H9 (cell line): ENCODE results near the gene RNF213. TPM values are rescaled to one million over a fixed set of nuclear protein-coding genes. Genes with fewer than 3 reads are reported as not detected.

Experiments
- DNase-seq: peaks from one replicate; pipeline ENCODE4 v3.0.0-alpha.2; 2017
- H2AFZ ChIP-seq: one replicate; pipeline ENCODE4 v1.6.1; 2013; ENCODE audit warnings: mild to moderate bottlenecking, low read length, control low read depth, moderate library complexity
- H2AK5ac ChIP-seq: 2 replicates; pipeline ENCODE4 v1.6.1; 2013; ENCODE audit warnings: low read length, control low read depth, mixed read lengths; ENCODE audit not compliant: insufficient read length
- H2BK120ac ChIP-seq: one replicate; pipeline ENCODE4 v1.6.1; 2013; ENCODE audit warnings: low read depth, mild to moderate bottlenecking, low read length, control low read depth, inconsistent platforms; ENCODE audit not compliant: poor library complexity, severe bottlenecking
- H2BK12ac ChIP-seq: 2 replicates; pipeline ENCODE4 v1.6.1; 2013; ENCODE audit warnings: low read length, control low read depth, mixed read lengths, low read depth; ENCODE audit not compliant: insufficient read length
- H2BK15ac ChIP-seq: 2 replicates; pipeline ENCODE4 v1.6.1; 2013; ENCODE audit warnings: low read depth, low read length, control low read depth
- H2BK20ac ChIP-seq: one replicate; pipeline ENCODE4 v1.6.1; 2013; ENCODE audit warnings: low read depth, mild to moderate bottlenecking, low read length, control low read depth, inconsistent platforms; ENCODE audit not compliant: poor library complexity, severe bottlenecking
- H2BK5ac ChIP-seq: 2 replicates; pipeline ENCODE4 v1.6.1; 2013; ENCODE audit warnings: low read length, control low read depth, mixed read lengths; ENCODE audit not compliant: insufficient read length
- H3K14ac ChIP-seq: 2 replicates; pipeline ENCODE4 v1.6.1; 2013; ENCODE audit warnings: low read length, control low read depth; ENCODE audit not compliant: insufficient read depth
- H3K18ac ChIP-seq: 2 replicates; pipeline ENCODE4 v1.6.1; 2013; ENCODE audit warnings: low read depth, mild to moderate bottlenecking, mixed read lengths, low read length, control low read depth; ENCODE audit not compliant: insufficient read length
- H3K23ac ChIP-seq: 2 replicates; pipeline ENCODE4 v1.6.1; 2013; ENCODE audit warnings: low read length, control low read depth, mixed read lengths, low read depth; ENCODE audit not compliant: insufficient read length
- H3K23me2 ChIP-seq: 2 replicates; pipeline ENCODE4 v1.6.1; 2013; ENCODE audit warnings: low read depth, mild to moderate bottlenecking, mixed read lengths, low read length, control low read depth; ENCODE audit not compliant: insufficient read length, poor library complexity, severe bottlenecking
- H3K27ac ChIP-seq: 2 replicates; pipeline ENCODE4 v1.5.1; 2013; ENCODE audit warnings: low read length, control low read depth, mixed read lengths, low read depth; ENCODE audit not compliant: insufficient read length
- H3K27me3 ChIP-seq: 2 replicates; pipeline ENCODE4 v1.6.1; 2013; ENCODE audit warnings: low read length, control low read depth, inconsistent platforms; ENCODE audit not compliant: insufficient read depth
- H3K4ac ChIP-seq: 2 replicates; pipeline ENCODE4 v1.6.1; 2013; ENCODE audit warnings: low read depth, mild to moderate bottlenecking, control low read depth, inconsistent platforms, low read length, moderate library complexity
- H3K4me1 ChIP-seq: 2 replicates; pipeline ENCODE4 v1.6.1; 2013; ENCODE audit warnings: low read length, control low read depth, inconsistent platforms; ENCODE audit not compliant: insufficient read depth
- H3K4me2 ChIP-seq: 2 replicates; pipeline ENCODE4 v1.6.1; 2013; ENCODE audit warnings: low read length, control low read depth, mixed read lengths; ENCODE audit not compliant: insufficient read length, insufficient read depth
- H3K56ac ChIP-seq: 2 replicates; pipeline ENCODE4 v1.6.1; 2013; ENCODE audit warnings: low read depth, mild to moderate bottlenecking, mixed read lengths, low read length, control low read depth; ENCODE audit not compliant: insufficient read length
- H3K79me1 ChIP-seq: 2 replicates; pipeline ENCODE4 v1.6.1; 2013; ENCODE audit warnings: low read depth, mild to moderate bottlenecking, moderate library complexity, low read length, control low read depth, inconsistent platforms; ENCODE audit not compliant: insufficient read depth, poor library complexity, severe bottlenecking
- H3K79me2 ChIP-seq: 2 replicates; pipeline ENCODE4 v1.6.1; 2013; ENCODE audit warnings: low read length, control low read depth, inconsistent platforms; ENCODE audit not compliant: insufficient read depth
- H3K9ac ChIP-seq: 2 replicates; pipeline ENCODE4 v1.6.1; 2013; ENCODE audit warnings: low read length, control low read depth, mixed read lengths; ENCODE audit not compliant: insufficient read length; ENCODE audit errors: extremely low read depth
- H3K9me3 ChIP-seq: one replicate; pipeline ENCODE4 v1.6.1; 2013; ENCODE audit warnings: low read depth, low read length, inconsistent platforms; ENCODE audit not compliant: control insufficient read depth
- H3T11ph ChIP-seq: one replicate; pipeline ENCODE4 v1.6.1; 2013; ENCODE audit warnings: mild to moderate bottlenecking, low read length, control low read depth, inconsistent platforms
- H4K20me1 ChIP-seq: one replicate; pipeline ENCODE4 v1.6.1; 2013; ENCODE audit not compliant: control insufficient read depth, insufficient read length, insufficient read depth
- H4K5ac ChIP-seq: 2 replicates; pipeline ENCODE4 v1.6.1; 2013; ENCODE audit warnings: low read depth, mild to moderate bottlenecking, mixed read lengths, low read length, control low read depth; ENCODE audit not compliant: insufficient read length
- H4K8ac ChIP-seq: replicated peaks from 2 replicates; pipeline ENCODE4 v1.6.1; 2013; ENCODE audit warnings: low read length, control low read depth, mixed read lengths, low read depth; ENCODE audit not compliant: insufficient read length
- H4K91ac ChIP-seq: 2 replicates; pipeline ENCODE4 v1.6.1; 2013; ENCODE audit warnings: low read depth, mild to moderate bottlenecking, moderate library complexity, mixed read lengths, low read length, control low read depth; ENCODE audit not compliant: insufficient read length
- H3K27ac Mint-ChIP-seq, 3 experiments: 2 replicates in 2 of 3; 3 replicates in 1 of 3; pipeline ENCODE4 v1.8.0; 2020 to 2021; ENCODE audit warnings: mixed read lengths in 3 of 3, mild to moderate bottlenecking in 1 of 3, moderate library complexity in 1 of 3
- H3K27me3 Mint-ChIP-seq: 2 replicates; pipeline ENCODE4 v1.8.0; 2021; ENCODE audit warnings: low read depth, mild to moderate bottlenecking, moderate library complexity, mixed read lengths
- H3K36me3 Mint-ChIP-seq, 3 experiments: 2 replicates in 2 of 3; 3 replicates in 1 of 3; pipeline ENCODE4 v1.8.0; 2020 to 2021; ENCODE audit warnings: low read depth in 3 of 3, mixed read lengths in 3 of 3; ENCODE audit not compliant: insufficient read depth in 1 of 3
- H3K4me1 Mint-ChIP-seq, 2 experiments: 2 replicates each; pipeline ENCODE4 v1.8.0; 2020; ENCODE audit warnings: mixed read lengths in 2 of 2
- H3K4me3 Mint-ChIP-seq, 2 experiments: 2 replicates in 1 of 2; 3 replicates in 1 of 2; pipeline ENCODE4 v1.8.0; 2020 to 2021; ENCODE audit warnings: mild to moderate bottlenecking in 2 of 2, mixed read lengths in 2 of 2, moderate library complexity in 1 of 2
- H3K9me3 Mint-ChIP-seq, 2 experiments: 2 replicates in 1 of 2; 3 replicates in 1 of 2; pipeline ENCODE4 v1.8.0; 2020; ENCODE audit warnings: mild to moderate bottlenecking in 2 of 2, mixed read lengths in 2 of 2, moderate library complexity in 1 of 2
- WGBS: extraction: QIAGEN DNeasy Blood & Tissue Kit; methylation state at CpG from one replicate; pipeline ENCODE4 v1.1.7; 2013; ENCODE audit warnings: missing lambda C conversion rate, low lambda C conversion rate, mixed read lengths; ENCODE audit not compliant: insufficient read length; ENCODE audit errors: extremely low coverage; 5-methylcytosine and 5-hydroxymethylcytosine counted together
- total RNA-seq: library from RNA; stranded (reverse); gene quantifications from 2 replicates; pipeline ENCODE4 v1.2.1, GENCODE V29; 2021
- TF ChIP-seq, protein P1 (sequence below): fragments of 200-600 bp; sonication (generic); conservative IDR thresholded peaks from 3 replicates; pipeline ENCODE4 v1.8.0; 2021; ENCODE audit warnings: antibody characterized with exemption, mild to moderate bottlenecking

RNF213 gene
- total RNA-seq, 1 experiment from 2014 or later = 34.3 TPM

DNA sequence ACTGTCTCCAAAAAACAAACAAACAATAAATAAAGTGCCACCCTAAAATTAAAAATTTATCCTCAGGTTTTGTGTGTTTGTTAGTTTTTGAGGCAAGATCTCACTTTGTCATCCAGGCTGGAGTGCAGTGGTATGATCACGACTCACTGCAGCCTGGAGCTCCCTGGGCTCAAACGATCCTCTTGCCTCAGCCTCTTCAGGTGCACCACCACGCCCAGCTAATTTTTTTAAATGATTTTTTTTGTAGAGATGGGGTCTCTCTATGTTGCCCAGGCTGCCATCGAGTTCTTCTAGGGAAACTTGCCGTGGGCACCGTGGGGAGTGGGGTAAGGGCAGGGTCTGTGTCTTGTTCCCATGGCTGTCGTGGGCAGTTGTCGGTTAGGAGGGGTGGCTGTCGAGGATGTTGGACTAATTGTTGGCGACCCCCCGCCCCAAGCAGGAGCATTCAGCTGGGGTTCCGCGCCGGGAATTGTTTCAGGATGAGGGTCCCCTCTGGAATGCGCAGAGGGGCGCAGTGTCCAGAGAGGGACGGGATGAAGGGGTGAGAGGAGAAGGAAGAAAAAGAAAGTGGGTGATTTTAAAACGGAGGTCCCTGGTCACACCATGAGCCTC, 1.1 kb upstream of the RNF213 start:
- H3K56ac ChIP-seq = no peak overlapping the region
- no peak overlapping the region for H2BK20ac ChIP-seq
- H2BK15ac ChIP-seq = no peak overlapping the region
- peaks cover 3 to 5% (median 3%) of the 10 kb centered on the region in 3 experiments; a peak in 6 of 7 replicates for H3K36me3 Mint-ChIP-seq
- H4K91ac ChIP-seq = no peak overlapping the region
- no peaks in the 10 kb centered on the region for H3K27me3 Mint-ChIP-seq
- H3K18ac ChIP-seq = no peak overlapping the region
- no peaks in the 10 kb centered on the region for H3K9me3 ChIP-seq
- H3K4me3 Mint-ChIP-seq = peak overlapping the region; percentile 78 to 89
- no peak overlapping the region for H2AFZ ChIP-seq
- H4K8ac ChIP-seq = no peak overlapping the region
- no CpG with 5 or more reads among the region's 18 CpGs for WGBS
- no peak for DNase-seq
- TF ChIP-seq, protein P1, sequence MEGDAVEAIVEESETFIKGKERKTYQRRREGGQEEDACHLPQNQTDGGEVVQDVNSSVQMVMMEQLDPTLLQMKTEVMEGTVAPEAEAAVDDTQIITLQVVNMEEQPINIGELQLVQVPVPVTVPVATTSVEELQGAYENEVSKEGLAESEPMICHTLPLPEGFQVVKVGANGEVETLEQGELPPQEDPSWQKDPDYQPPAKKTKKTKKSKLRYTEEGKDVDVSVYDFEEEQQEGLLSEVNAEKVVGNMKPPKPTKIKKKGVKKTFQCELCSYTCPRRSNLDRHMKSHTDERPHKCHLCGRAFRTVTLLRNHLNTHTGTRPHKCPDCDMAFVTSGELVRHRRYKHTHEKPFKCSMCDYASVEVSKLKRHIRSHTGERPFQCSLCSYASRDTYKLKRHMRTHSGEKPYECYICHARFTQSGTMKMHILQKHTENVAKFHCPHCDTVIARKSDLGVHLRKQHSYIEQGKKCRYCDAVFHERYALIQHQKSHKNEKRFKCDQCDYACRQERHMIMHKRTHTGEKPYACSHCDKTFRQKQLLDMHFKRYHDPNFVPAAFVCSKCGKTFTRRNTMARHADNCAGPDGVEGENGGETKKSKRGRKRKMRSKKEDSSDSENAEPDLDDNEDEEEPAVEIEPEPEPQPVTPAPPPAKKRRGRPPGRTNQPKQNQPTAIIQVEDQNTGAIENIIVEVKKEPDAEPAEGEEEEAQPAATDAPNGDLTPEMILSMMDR = no peak
- H3K27ac Mint-ChIP-seq = peak overlapping the region; percentile 89 to 97 (median 95)
- H3K4ac ChIP-seq = no peak overlapping the region
- no peaks in the 10 kb centered on the region for H3K27me3 ChIP-seq
- no peaks in the 10 kb centered on the region for H4K20me1 ChIP-seq
- no peaks in the 10 kb centered on the region for H3K23me2 ChIP-seq
- H3K9ac ChIP-seq = no peak overlapping the region
- H3T11ph ChIP-seq = no peak overlapping the region
- peaks cover 40 to 52% of the 10 kb centered on the region in 2 experiments for H3K4me1 Mint-ChIP-seq
- H3K79me2 ChIP-seq = no peaks in the 10 kb centered on the region
- no peak overlapping the region for H3K27ac ChIP-seq
- no peak overlapping the region for H3K14ac ChIP-seq
- no peak overlapping the region for H2BK120ac ChIP-seq
- H2AK5ac ChIP-seq = no peak overlapping the region
- no peak overlapping the region for H4K5ac ChIP-seq
- H2BK12ac ChIP-seq = no peak overlapping the region
- H3K79me1 ChIP-seq = no peaks in the 10 kb centered on the region
- peak overlapping the region; percentile 23 for H3K4me2 ChIP-seq
- H2BK5ac ChIP-seq = no peak overlapping the region
- H3K9me3 Mint-ChIP-seq = no peaks in the 10 kb centered on the region; a peak in 1 of 5 replicates
- H3K23ac ChIP-seq = no peak overlapping the region
- H3K4me1 ChIP-seq = peaks cover 14% of the 10 kb centered on the region; the same call in 1 of the 2 replicates
